ENCODE results near the gene SLC13A3.
"Not testable (repeated sequence)": the region's sequence is repeated elsewhere in the genome, so short reads cannot be mapped to it uniquely, and the experiment has no call there.

SLC13A3 gene

DNA sequence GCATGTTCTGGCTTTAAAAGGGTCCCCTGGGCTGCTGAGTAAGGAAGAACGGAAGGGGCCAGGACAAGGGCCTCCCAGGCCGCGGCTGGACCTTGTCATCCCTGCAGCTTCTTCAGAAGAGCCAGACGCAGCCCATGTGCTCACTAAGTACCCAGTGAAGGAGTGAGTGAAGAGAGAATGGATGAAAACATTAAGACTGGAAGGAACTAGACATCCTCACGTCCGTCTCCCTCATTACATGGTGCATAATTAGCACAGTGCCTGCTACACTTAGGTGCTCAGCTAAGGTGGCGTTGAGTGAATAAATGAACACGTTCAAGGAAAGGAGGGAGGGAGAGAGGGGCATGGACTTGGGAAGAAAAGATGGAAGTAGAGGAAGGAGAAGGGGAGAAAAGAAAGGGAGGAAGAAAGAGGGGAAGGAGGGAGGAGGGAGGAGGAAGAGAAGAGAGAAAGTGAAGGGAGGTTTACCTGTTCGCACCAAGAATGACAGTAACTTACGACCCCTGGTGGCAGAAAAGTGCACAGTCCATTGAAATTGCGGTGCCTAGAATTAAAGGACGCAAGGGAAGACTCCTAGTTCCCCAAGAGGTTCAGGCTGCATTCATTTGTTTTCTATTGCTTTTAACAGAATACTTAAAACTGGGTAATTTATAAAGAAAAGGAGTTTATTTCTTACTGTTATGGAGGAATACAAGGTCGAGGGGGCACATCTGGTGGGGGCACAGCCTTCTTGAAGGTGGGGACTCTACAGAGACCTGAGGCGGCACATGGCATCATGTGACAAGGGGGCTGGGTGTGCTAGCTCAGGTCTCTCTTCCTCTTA lies 30.0 kb upstream of the SLC13A3 start:
- DNase-seq, result peak; percentile 74

DNA sequence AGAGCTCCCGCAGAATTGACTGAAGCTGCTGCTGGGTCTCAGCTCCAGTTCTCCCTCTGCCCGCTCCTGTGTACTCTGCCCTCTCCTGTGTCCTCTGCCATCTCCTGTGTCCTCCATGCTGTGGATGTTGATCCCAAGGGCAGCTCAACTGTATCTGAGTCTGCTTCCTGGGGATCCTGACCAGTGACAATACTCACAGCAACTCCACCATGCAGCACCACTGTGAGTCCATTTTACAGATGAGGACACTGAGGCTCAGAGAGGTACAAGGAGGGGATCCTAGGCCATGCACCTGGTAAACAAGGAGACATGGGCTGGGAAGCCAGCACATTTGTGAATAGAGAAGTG lies 29.4 kb upstream of the SLC13A3 start:
- DNase-seq, result no peak

DNA sequence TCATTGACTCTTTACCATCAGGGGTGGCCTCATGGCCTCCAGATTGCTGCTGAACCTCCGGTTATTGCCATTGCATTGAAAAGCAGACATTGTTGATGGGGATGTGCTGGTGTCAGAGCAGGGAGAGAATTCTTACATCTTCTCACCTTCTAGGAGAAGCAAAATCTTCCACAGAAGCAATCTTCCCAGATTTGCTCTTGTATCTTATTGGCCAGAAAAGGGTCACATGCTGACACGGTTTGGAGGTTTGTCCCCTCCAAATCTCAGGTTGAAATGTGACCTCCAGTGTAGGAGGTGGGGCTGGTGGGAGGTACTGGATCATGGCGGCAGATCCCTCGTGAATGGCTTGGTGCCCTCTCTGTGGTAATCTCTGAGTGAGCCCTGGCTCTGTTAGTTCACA lies 27.3 kb upstream of the SLC13A3 start:
- DNase-seq, result no peak

DNA sequence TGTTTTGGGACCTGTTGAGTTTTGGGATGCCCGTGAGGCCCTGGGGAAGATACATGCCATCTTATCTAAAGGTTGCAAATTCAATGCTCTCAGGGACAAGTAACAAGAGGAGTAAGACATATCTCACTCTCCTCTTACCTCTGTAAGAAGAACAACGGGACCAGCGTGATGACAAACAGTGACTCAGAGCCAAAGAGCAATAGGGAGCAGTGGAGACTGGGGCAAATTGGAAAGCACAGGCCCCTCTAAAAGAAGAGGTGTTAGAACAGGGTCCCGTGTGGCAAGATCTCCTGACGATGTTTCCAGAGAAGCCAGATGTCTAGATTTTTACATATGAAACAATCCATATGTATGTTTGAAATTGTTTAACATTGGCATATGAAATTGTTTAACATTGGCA lies 26.3 kb upstream of the SLC13A3 start:
- no peak for DNase-seq

DNA sequence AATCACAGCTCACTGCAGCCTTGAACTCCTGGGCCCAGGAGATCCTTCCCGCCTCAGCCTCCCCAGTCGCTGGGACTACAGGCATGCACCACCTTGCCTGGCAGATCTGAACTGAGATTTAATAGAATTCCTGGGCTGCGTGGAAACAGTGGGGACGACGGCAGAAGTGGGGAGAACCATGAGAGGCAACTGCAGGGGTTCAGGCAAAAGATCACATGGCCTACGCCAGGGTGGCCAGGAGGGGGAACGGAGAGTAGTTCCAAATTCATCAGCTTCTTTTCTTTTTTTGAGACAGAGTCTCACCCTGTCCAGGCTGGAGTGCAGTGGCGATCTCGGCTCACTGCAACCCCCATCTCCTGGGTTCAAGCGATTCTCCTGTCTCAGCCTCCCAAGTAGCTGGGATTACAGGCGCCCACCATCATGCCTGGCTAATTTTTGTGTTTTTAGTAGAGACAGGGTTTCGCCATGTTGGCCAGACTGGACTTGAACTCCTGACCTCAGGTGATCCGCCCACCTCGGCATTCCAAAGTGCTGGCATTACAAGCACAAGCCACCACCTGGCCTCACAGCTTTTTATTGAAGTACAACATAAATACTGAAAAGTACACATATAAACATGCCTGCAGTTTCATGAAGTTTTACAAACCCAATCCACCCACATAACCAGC lies 25.5 kb upstream of the SLC13A3 start:
- DNase-seq, result not testable (repeated sequence)

DNA sequence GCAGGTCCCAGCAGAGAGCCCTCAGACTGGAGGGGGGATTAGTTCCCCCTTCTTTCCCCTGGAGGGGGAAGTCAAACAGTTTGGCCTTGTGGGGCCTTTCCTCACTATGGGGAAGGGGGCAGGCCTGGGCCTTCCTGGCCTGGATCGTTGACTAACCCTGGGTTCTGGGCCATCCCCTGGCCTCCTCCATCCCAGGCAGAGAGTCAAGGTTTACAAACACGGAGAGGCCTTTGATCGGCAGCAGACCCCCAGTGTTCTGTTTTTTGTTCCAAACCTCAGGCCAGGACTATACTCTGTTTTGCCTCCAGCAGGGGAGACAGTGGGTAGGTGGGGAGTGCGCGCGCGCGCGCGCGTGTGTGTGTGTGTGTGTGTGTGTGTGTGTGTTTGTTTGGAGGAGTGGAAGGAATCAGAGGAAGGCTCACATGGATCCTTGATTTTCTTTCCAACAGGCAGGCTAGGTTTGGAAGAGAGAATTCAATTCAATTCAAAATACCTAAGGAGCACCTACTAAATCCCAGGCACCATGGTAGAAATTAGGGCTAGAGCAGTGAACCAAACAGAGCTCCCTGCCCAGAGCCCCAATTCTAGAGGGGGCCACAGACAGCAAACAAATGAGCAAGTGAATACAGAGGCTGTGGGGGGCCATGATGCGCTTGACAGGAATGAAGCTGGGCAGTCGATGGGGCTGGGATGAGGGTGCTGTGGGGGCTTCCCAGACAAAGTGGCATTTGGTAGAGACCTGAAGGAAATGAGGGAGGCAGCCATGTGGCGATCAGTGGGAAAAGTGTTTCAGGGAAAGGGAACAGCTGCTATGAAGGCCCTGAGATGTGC lies 23.2 kb upstream of the SLC13A3 start:
- no peak for DNase-seq

DNA sequence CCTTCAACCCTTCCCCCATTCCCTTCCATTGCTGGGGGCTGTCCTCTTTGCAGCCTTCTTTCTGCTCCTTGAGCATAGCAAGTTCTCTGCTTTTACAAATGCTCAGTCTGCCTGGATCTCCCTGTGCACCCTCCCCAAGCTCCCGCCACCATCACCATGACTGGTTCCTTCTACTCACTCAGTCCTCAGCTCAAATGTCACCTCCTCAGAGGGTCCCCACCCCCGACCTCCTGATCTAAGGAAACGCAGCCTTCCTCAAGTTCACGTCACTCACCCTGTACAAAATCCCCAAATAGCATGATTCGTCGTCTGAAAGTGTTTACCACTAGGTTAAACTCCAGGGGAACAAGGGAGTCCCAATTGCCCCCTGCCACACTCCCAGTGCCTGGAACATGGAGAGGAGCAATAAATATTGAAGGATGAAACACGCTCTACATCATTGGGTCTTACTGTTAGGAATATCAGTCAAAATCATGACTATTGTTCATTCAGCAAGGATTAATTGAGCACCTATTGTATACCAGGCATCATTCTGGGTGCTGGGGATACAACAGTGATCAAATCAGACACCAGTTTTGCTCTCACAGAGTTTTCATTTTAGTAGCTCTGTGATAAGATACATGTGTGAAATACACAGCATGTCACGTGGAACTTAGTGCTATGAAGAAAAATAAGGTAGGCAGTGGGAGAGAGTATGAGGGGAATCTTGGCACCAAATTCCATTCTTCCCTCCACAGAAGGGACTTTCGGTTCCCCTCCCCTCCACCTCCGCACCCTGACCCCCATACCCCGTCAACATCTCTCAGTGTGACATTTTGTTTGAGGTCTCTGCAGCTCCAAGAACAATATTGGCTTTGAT lies 22.4 kb upstream of the SLC13A3 start:
- DNase-seq, result no peak

DNA sequence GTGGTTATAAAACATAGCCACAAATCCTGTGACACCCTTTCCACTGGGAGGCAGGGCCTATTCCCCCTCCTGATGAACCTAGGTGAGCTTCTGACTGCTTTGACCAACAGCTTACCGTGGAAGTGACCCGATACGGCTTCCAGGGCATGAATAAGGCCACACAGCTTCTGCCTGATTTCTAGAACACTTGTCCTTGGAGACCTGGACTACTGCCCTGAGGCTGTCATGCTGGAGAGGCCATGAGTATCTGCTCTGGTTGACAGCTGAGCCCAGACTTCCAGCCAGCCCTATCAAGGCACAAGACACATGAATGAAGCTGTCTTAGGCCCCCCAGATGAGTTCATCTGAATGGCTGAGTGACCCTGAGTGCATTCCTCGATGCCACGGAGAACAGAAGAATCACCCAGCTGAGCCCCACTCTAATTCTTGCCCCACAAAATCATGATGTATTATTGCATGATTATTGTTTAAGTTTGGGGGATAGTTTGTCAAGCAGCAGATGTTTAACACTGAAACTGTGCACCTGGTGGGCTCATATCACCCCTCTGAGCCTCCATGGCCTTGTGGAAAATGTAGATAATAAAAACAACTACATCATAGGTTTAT lies 21.4 kb upstream of the SLC13A3 start:
- DNase-seq, result no peak

DNA sequence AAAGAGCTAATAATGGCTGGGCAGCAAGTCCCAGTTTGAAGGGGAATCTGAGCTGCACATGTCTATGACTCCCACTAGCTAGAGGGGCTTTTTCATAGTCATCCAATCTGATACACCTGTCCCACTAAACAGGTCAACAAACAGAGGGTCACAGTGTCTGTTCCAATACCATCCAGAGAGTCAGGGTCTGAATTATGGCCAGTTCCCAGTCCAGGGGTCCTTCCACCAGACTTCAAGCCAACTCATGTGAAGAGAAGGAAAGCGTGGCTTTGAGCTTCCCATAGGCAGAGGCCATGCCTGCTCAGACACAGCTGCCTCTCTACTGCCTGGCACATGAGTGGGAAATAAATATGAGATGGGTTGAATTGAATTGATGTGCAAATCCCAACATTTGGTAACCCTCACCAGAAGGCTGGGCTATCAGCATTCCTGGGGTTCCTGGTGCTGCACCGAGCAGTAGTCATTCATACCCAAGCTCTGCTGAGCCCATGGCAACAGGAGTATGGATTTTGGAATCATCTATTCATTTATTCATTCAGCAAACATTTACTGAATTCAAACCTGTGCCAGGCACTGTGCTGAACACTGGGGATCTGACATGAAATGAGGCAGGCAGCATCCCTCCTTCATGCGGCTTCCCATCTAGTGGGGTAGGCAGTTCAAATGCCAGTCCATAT lies 20.7 kb upstream of the SLC13A3 start:
- DNase-seq, result no peak

DNA sequence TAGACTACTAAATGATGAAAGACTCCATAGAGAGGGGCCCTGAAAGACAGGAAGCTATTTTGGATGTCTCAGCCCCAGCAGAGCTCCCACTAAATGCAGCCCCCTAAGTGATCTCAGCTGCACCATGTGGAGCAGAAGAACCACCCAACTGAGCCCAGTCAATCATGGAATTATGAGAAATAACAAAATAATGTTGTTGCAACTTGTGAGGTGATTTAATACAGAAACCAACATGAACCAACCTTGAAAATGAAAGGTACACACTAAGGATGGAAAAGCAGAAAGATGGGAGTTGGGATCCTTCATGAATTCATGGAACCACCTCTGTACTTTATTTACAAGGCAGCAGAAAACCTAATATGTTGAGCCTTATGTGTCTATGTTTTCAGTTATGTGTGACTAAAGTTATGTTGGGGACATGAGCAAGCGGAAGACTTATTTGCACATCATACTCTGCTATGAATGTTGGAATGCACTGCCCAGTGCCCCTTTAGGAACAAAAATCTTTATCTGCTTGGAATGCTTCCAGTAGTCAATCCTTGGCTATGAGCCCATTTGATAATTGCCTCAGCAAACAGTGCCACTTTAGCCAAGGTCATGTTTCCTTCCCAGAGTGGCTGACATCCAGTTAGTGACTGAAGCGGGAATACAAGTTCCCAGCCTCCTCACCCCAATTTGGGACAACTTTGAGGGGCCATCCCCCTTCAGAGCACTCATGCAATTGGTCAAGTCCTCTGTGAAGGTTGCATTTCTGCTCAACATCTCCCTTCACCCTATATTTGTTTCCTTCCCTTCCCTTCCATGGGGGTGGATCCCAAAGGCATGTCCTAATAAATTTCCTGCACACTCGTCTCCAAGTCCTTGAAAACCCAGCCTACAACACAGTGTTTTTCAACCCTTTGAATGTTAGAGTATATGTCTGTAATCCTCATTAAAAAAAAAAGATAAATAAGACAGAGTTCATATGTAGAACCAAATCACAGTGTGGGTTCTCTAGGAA lies 19.6 kb upstream of the SLC13A3 start:
- DNase-seq, result no peak

DNA sequence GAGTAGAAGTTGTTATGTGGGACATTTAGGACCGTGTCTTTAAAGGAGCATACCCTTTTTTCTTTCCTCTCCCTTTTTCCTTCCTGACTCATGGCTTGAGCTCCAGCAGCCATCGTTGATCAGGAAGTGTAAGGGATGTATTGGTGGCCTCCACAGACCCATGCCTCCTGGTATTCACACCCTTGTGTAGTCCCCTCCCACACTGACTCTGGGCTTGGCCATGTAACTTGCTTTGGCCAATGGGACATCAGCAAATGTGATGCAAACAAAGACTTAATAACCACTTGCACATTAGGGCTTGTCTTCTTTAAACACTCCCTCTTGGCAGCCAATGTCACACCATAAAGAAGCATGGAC lies 18.9 kb upstream of the SLC13A3 start:
- DNase-seq, result no peak

DNA sequence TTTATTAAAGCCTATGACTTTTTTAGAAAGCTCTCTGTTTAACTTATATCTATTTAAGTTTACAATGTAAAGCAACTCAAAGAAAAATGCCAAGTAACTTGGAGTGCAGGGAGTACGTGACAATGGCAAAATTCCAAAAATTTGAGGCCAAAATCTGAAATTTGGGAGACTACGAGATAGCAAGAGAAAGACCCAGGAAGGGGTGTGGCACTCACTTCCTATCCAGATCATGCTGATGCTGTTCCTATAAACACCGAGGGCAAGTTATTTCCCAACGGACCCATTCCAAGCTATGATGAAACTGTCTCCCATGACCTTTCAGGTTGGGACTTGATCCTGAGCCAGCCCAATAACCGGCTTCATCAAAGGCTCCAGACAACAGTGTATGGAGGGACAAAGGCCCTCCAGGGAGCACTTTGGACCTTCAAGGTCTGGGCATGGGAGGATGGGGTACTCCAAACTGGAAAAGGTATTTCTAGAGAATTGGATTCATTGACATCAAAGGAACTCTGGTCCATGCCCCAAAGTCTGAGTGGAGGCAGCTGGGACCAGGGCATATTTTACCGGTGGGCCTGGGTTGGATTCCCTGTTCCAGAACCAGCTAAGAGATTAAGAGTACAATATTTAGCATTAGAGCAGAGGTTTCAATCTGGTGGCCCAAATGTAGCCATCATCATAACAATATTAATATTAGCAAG lies 15.7 kb upstream of the SLC13A3 start:
- no peak for DNase-seq

DNA sequence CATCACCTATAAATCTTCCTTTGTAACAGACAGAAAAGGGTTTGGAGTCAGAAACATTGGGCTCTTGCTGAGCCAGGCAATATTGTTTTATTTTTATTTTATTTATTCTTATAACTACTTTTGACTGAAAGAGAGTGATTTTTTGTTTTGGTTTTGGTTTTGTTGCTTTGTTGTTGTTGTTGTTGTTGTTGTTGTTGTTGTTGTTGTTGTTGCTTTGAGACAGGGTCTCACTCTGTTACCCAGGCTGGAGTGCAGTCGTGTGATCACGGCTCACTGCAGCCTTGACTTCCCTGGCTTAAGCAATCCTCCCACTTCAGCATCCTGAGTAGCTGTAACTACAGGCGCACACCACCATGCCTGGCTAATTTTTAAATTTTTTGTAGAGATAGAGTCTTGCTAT lies 15.0 kb upstream of the SLC13A3 start:
- no peak for DNase-seq

DNA sequence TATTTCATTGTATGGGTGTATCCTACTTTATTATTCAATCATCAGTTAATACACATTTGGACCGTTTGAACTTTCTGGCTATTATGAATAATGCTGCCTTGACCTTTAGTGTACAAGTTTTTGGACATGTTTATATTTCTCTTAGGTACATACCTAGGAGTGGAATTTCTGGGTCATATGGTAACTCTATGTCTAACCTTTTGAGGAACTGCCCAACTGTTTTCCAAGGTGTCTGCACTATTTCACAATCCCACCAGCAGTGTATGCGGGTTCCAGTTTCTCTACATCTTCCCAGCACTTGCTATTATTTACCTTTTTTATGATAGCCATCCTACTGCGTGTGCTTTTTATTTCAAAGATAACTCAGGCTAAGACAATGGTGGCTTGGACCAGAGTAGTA lies 14.3 kb upstream of the SLC13A3 start:
- DNase-seq, result no peak

DNA sequence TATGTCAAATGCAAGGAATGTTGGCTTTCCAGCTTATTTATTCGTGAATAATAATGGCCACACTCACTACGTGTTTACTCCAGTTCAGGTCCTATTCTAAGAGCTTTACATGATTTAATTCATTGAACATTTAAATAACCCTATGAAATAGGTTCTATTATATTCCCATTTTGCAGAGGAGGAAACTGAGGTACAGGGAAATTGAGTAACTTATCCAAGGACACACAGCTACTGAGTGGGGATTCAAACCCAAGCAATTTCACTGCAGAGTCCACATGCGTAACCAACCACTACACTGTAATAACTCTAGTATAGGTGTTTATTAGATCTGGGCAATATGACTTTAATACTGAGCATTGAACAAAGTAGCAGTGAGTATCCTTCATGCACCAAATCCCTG lies 12.3 kb upstream of the SLC13A3 start:
- no peak for DNase-seq

DNA sequence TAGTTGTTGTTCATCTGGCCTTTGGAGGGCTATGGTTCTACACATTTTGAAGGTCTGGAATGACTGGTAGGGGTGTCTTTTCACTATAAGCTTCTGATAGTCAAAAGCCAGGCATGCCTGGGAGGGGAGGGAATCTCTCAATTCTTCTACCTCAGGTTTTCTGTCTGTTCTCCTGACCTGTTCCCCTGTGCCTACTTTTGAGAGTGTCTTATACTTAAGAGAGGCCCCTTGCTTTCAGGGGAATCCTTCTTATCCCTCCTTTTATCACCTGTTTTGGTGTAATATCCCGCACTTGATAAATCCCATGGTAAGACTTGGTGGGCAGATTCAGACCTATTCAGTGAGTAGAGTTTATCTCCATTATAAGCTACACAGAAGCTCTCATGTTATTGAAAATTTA lies 10.4 kb upstream of the SLC13A3 start:
- DNase-seq, result no peak

DNA sequence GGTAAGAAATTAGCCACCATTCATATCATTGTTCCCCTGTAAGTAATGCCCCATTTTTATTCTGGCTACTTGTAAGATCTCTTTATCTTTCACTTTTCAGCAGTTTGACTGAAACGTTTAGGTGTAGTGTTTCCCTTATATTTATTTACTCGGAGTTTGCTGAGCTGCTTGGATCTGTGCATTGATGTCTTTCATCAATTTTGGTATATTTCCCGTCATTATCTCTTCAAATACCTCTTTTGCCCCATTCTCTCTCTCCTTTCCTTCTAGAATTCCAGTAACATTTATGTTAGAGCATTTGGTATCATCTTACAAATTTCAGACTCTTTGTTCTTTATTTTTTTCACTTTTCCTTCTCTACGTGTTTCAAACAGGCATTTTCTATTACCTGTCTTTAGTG lies 9.2 kb upstream of the SLC13A3 start:
- DNase-seq, result no peak

DNA sequence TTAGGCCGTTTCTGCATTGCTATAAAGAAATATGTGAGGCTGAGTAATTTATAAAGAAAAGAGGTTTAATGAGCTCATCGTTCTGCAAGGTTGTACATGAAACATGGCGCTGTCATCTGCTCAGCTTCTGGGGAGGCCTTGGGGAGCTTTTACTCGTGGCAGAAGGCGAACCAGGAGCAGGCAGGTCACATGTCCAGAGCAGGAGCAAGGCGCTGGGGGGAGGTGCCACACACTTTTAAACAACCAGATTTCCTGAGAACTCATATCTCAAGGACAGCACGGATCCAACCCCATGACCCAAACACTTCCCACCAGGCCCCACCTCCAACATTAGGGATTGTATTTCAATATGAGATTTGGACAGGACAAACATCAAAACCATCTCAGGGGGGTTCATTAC lies 6.4 kb upstream of the SLC13A3 start:
- no peak for DNase-seq

DNA sequence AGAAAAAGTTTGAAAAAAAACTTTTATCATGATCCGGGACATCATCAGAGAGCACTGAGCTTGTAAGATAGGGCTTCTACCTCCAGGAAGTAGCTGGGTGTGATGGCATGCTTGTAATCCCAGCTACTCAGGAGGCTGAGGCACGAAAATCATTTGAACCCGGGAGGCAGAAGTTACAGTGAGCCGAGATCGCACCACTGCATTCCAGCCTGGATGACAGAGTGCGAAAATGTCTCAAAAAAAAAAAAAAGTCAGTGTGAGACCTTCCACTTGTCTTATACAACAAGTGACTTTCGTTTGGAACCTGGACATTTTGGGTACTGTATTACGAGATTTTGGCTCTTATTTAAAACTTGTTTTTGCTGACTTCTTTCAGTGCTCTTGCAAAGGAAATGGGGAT lies 5.9 kb upstream of the SLC13A3 start:
- DNase-seq, result no peak

DNA sequence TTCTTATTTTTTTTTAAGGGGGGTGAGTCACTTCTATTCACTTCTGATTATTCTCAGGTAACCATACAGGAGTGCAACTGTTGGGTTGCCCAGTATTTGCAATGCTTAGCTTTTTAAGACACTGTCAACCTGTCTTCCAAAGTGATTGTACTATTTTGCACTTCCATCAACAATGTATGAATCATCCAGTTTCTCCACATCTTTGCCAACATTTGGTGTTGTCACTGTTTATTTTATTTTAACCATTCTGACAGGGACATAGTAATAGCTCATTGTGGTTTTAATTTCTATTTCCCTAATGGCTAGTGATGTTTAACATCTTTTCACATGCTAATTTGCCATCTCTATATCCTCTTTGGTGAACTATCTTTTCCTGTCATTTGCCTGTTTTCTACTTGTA lies 1.4 kb upstream of the SLC13A3 start:
- no peak for DNase-seq
